SU-DHL-6 (cell line): Measurements from ENCODE around the gene ZNF555.

ENCODE experiments used
- CTCF ChIP-seq: fragments of 200-600 bp; sonication (generic); IDR thresholded peaks from one replicate; pipeline ENCODE4 v1.5.1; 2017; ENCODE audit warnings: antibody characterized with exemption, mild to moderate bottlenecking, low read length, moderate library complexity; ENCODE audit not compliant: insufficient read depth, poor library complexity, severe bottlenecking
- EZH2phosphoT487 ChIP-seq: fragments of 200-600 bp; sonication (generic), shearing (Covaris generic); conservative IDR thresholded peaks from 2 replicates; pipeline ENCODE4 v1.6.1; 2018; ENCODE audit warnings: mild to moderate bottlenecking, antibody characterized with exemption, low read length, moderate library complexity, mixed read lengths

DNA sequence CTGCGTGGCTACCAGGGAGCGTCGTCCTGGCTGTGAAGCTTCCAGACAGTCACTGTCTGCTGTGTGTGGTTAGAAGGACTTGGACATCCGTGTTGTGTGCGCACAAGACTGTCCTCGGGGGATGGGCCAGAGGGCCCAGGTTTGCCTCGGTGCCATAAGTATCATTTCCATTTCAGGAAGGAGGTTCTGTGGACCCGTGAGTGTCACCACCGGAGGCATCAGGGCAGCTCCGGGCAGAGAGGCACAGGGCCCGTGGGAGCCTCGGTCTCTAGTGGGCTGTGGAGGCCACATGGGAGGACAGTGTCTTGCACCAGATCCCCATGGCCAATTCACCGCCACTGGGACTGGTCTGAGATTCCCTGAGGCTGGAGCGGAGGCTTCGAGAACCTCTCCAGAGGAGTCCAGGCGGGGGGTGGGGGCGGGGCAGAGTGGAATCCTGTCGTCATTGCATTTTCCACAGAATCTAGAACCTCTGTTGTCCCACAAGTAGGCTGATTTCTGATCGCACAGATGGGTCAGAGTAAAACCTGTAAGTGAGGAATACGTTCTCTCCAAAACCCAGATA is 65.4 kb downstream of the ZNF555 start:
- TF ChIP-seq CTCF (no peak), EZH2phosphoT487 (no peak)
